Esophagus squamous epithelium (tissue), 5 donors: ENCODE data around the gene PROB1. TPM values are rescaled to one million over a fixed set of nuclear protein-coding genes. Genes with fewer than 3 reads are reported as not detected.
A peak's percentile ranks its signal among the peaks of the same experiment; 100 is the strongest.

Source experiments
- DNase-seq: peaks from one replicate; lab custom pipeline; 2025; lab: John Stamatoyannopoulos, UW
- H3K27ac ChIP-seq, 4 donors: fragments of 200-600 bp; sonication (generic); one replicate each; pipeline ENCODE4 v1.5.1; 2016 to 2019; ENCODE audit warnings: mild to moderate bottlenecking in 1 of 4
- H3K27me3 ChIP-seq, 4 donors: fragments of 200-600 bp; sonication (generic); 1 replicate in 3 of 4; 2 replicates in 1 of 4; pipeline versions ENCODE4 v1.5.1 to v1.6.0; 2017 to 2021; ENCODE audit warnings: antibody characterized with exemption in 1 of 4
- H3K36me3 ChIP-seq, 3 donors: fragments of 200-600 bp; sonication (generic); one replicate each; pipeline ENCODE4 v1.5.1; 2016 to 2019
- H3K4me1 ChIP-seq, 3 donors: fragments of 200-600 bp; sonication (generic); one replicate each; pipeline ENCODE4 v1.5.1; 2017 to 2019
- H3K4me3 ChIP-seq, 4 donors: fragments of 200-600 bp; sonication (generic); 1 replicate in 3 of 4; 2 replicates in 1 of 4; pipeline ENCODE4 v1.5.1; 2016 to 2019; ENCODE audit warnings: mild to moderate bottlenecking in 2 of 4, moderate library complexity in 1 of 4
- H3K9me3 ChIP-seq, 3 donors: fragments of 200-600 bp; sonication (generic); one replicate each; pipeline ENCODE4 v1.5.1; 2016 to 2019
- CTCF ChIP-seq, 6 experiments: fragments of 450-650 bp in 4 of 6; fragments of 200-600 bp in 2 of 6; sonication (generic) in 2 of 6; IDR thresholded peaks; one replicate each; pipeline ENCODE4 v1.5.1; 2016 to 2019; ENCODE audit warnings: antibody characterized with exemption in 6 of 6, mild to moderate bottlenecking in 4 of 6, moderate library complexity in 4 of 6
- POLR2A ChIP-seq, 4 donors: fragments of 450-650 bp; IDR thresholded peaks; one replicate each; pipeline ENCODE4 v1.6.1; 2017; ENCODE audit warnings: antibody characterized with exemption in 4 of 4, mild to moderate bottlenecking in 4 of 4, moderate library complexity in 3 of 4
- WGBS, 2 donors: methylation state at CpG; one replicate each; pipeline ENCODE4 v1.1.5; 2018; 5-methylcytosine and 5-hydroxymethylcytosine counted together
- intact Hi-C: fragments of 100-400 bp; cut with DNase I; formaldehyde crosslinking; loops from one replicate; pipeline ENCODE4 v1.15.0; 2022
- total RNA-seq, 4 donors: library from RNA; depleted of rRNA; stranded (reverse); fragments of >200 nt; gene quantifications; one replicate each; pipeline ENCODE4 v1.1.0, GENCODE V29; 2016
- donor health status: DM: yes; HTN: yes; CAD: no.

The PROB1 gene
- total RNA-seq, 4 donors from 2014 or later = 0.95 to 1.8 (median 1.0) TPM

- Histone ChIP-seq H3K4me1 (peaks cover 5 to 19% (median 6%) of the 10 kb centered on the region in 3 donors), H3K36me3 (peaks cover 0 to 74% (median 15%) of the 10 kb centered on the region in 3 donors), H3K27me3 (no peaks in the 10 kb centered on the region), H3K4me3 (no peak overlapping the region), H3K9me3 (no peaks in the 10 kb centered on the region), H3K27ac (no peak overlapping the region)
- TF ChIP-seq POLR2A (IDR thresholded peaks at IDR 0.05) = no peak
- no peak for TF ChIP-seq CTCF (IDR thresholded peaks at IDR 0.05)
- no peak for DNase-seq
- intact Hi-C loops = no loop called here
- 75 to 82% methylated on average over 7 of the region's 7 CpGs for WGBS, 2 donors
Observed at GRCh38 chr5:139371482-139372435, 23.1 kb downstream of the PROB1 start.

GRCh38 chr5:139369181-139369580 lies 25.7 kb downstream of the PROB1 start:
- intact Hi-C loops = no loop called here
- DNase-seq = no peak
- Histone ChIP-seq H3K36me3 (peaks cover 6 to 93% (median 30%) of the 10 kb centered on the region in 3 donors), H3K9me3 (no peaks in the 10 kb centered on the region), H3K27me3 (no peaks in the 10 kb centered on the region), H3K4me3 (no peak overlapping the region), H3K27ac (no peak overlapping the region), H3K4me1 (peaks cover 6 to 23% (median 11%) of the 10 kb centered on the region in 3 donors)
- no peak for TF ChIP-seq POLR2A (IDR thresholded peaks at IDR 0.05)
- TF ChIP-seq CTCF (IDR thresholded peaks at IDR 0.05) = no peak
- 82 to 93% methylated on average over 1 of the region's 1 CpG for WGBS, 2 donors

GRCh38 chr5:139368613-139369012 lies 26.3 kb downstream of the PROB1 start:
- Histone ChIP-seq H3K27me3 (no peaks in the 10 kb centered on the region), H3K4me3 (no peak overlapping the region), H3K9me3 (no peaks in the 10 kb centered on the region), H3K4me1 (peaks cover 2 to 23% (median 6%) of the 10 kb centered on the region in 3 donors), H3K27ac (no peak overlapping the region), H3K36me3 (peaks cover 6 to 99% (median 33%) of the 10 kb centered on the region in 3 donors)
- TF ChIP-seq CTCF (IDR thresholded peaks at IDR 0.05) (no peak), POLR2A (IDR thresholded peaks at IDR 0.05) (no peak)
- no peak for DNase-seq
- intact Hi-C loops = no loop called here
- WGBS, 2 donors = 56 to 72% methylated on average over 2 of the region's 2 CpGs

GRCh38 chr5:139364466-139364865 lies 30.4 kb downstream of the PROB1 start:
- peaks cover 0 to 33% (median 6%) of the 10 kb centered on the region in 3 donors for H3K4me1 ChIP-seq
- H3K4me3 ChIP-seq = no peak overlapping the region
- no peak for DNase-seq
- no peaks in the 10 kb centered on the region for H3K27me3 ChIP-seq
- 76 to 93% methylated on average over 2 of the region's 2 CpGs for WGBS, 2 donors
- no peak for TF ChIP-seq CTCF (IDR thresholded peaks at IDR 0.05)
- no peak for TF ChIP-seq POLR2A (IDR thresholded peaks at IDR 0.05)
- H3K36me3 ChIP-seq = peaks cover 6 to 72% (median 18%) of the 10 kb centered on the region in 3 donors
- no peaks in the 10 kb centered on the region for H3K9me3 ChIP-seq
- peak overlapping the region in 2 of 4 donors; percentile 68 to 74 for H3K27ac ChIP-seq
- intact Hi-C loops = no loop called here

GRCh38 chr5:139363937-139364336 lies 31.0 kb downstream of the PROB1 start:
- no peak for DNase-seq
- Histone ChIP-seq H3K36me3 (peaks cover 6 to 66% (median 18%) of the 10 kb centered on the region in 3 donors), H3K27me3 (no peaks in the 10 kb centered on the region), H3K4me1 (peaks cover 0 to 38% (median 6%) of the 10 kb centered on the region in 3 donors), H3K27ac (peak overlapping the region in 2 of 4 donors; percentile 68 to 74), H3K9me3 (no peaks in the 10 kb centered on the region), H3K4me3 (no peak overlapping the region)
- intact Hi-C loops = no loop called here
- TF ChIP-seq POLR2A (IDR thresholded peaks at IDR 0.05) (no peak), CTCF (IDR thresholded peaks at IDR 0.05) (no peak)
- WGBS, 2 donors = 34 to 52% methylated on average over 2 of the region's 2 CpGs
